NCI-H2171 treated with DMSO at 0.1 percent for 48 hours (cell line): Measurements from ENCODE around the gene NHERF2.

ENCODE experiments used
- DNase-seq: peaks from one replicate; lab custom pipeline; 2025; lab: John Stamatoyannopoulos, UW

Gene NHERF2

GRCh38 chr16:1991135-1991551 is 35.6 kb upstream of the NHERF2 start:
- DNase-seq = no peak

DNA sequence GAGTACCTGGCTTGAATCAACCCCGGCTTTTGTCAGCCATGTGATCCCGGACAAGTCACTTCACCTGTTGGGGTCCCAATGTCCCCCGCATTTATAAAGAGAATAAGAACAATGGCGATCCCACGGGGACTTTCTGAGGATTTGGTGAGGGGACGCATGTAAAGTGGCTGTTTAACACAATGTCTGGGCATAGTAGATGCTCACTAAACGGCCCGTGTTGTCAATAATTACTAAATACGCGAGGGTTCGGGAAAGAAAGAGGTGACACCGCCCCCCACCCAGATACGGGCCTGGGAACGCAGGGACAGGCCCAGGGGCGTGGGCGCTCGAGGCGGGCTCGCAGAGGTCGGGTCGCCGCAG is 35.1 kb upstream of the NHERF2 start:
- DNase-seq = no peak

DNA sequence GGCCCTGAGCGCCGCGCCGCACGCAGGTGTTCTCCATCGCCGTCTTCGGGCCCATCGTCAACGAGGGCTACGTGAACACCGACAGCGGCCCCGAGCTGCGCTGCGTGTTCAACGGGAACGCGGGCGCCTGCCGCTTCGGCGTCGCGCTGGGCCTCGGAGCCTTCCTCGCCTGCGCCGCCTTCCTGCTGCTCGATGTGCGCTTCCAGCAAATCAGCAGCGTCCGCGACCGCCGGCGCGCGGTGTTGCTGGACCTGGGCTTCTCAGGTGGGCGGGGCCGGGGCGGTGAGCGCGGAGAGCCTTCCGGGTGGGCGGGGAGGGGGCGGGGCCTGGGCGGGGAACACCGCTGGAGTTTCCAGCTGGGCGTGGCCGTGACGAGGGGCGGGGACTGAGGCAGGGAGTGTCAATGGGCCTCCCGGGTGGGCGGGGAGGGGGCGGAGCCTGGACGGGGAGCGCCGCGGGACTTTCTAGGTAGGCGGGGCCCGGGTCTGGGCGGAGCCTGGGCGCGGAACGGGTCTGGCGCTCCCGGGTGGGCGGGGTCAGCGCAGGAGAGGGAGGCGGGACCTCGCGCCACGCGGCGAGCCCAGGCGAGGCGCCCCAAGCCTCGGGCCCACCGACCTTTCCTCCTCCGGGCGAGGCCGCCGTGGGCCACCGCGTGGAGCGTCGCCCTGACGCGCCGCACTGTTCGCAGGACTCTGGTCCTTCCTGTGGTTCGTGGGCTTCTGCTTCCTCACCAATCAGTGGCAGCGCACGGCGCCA is 34.6 kb upstream of the NHERF2 start:
- DNase-seq = no peak

DNA sequence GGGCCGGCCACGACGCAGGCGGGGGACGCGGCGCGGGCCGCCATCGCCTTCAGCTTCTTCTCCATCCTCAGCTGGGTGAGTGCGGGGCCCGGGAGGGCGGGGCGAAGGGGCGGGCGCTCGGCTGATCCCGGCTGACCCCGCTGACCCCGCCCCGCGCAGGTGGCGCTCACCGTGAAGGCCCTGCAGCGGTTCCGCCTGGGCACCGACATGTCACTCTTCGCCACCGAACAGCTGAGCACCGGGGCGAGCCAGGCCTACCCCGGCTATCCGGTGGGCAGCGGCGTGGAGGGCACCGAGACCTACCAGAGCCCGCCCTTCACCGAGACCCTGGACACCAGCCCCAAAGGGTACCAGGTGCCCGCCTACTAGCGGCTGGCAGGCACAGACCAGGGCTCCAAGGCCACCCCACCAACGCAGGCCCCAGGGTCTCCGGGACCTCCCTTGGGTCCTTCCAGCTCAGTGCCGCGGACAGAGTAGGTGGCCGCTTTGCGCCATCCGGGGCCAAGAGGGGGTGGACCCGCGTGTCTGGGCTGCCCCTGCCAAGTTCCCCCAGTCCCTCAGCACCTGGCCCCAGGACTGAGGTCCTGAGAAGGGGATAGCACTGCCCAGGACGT is 33.9 kb upstream of the NHERF2 start:
- DNase-seq = no peak

GRCh38 chr16:1993731-1994131 is 33.0 kb upstream of the NHERF2 start:
- DNase-seq = no peak

- no peak for DNase-seq
Observed at GRCh38 chr16:1997494-1998359, 29.0 kb upstream of the NHERF2 start.

DNA sequence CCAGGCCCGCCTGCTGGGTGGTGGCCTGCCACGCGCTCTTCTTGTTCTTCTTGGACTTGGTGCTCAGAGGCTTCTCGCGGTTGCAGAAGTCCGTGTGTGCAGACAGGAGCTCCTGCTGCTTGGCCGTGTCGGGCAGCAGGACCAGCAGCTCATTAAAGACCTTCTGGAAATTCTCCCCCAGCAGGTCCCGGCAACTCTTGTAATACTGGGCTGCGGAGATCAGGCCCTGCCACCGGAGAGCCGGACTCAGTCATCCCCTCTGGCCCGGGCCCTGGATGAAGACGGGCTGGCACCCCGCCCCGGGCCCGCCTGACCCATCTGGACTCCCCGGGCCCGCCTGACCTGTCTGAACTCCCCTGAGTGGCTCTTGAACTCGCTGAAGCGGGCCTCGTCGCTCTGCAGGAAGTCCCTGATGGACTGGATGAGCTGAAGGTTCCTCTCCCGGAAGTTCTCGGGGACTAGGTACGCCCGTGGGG is 28.3 kb upstream of the NHERF2 start:
- no peak for DNase-seq

DNA sequence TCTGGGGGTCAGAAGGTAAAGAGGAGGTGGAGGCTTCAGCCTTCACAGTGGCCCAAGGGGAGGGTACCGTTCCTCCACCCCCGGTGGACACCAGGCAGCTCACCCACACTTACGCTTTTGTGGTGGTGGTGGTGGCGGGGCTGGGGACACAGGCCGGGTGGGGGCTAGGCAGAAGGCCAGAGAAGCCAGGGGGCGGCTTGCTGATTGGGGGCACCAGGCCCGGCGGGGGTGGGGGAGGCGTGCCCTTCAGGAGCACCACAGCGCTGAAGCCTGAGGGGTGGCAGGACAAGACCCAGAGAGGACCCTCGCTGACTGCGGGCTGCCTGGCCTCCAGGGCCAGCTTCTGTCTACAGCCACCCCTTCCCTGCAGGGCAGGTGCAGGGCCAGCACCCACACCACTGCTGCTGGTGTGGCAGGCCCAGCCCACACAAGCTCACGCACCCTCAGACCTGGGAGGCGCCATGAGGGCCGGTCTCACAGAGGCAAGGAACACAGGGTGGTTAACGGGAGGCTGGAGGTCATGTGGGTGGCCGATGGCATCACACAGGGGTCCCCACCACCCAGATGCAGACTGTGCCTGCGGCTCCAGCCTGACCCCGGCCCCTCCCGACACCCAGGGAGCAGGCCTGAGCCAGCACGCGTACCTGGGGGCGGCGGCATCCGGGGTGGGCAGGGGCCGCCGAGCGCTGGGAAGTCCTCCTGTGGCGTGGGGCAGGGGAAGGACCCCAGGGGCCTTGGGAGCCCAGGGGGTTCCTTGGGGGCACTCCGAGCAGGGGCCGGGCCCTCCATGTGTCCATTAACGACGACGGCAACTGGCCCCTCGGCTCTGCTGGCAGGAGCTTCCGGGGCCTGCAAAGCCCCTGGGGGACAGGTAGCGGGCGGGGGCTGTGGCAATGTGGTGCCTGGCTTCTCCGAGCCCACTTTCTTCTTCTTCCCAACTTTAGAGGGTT is 27.6 kb upstream of the NHERF2 start:
- no peak for DNase-seq

- DNase-seq = no peak
Observed at GRCh38 chr16:1999866-2000514, 26.7 kb upstream of the NHERF2 start.

GRCh38 chr16:2001035-2001434 is 25.7 kb upstream of the NHERF2 start:
- DNase-seq = no peak

DNA sequence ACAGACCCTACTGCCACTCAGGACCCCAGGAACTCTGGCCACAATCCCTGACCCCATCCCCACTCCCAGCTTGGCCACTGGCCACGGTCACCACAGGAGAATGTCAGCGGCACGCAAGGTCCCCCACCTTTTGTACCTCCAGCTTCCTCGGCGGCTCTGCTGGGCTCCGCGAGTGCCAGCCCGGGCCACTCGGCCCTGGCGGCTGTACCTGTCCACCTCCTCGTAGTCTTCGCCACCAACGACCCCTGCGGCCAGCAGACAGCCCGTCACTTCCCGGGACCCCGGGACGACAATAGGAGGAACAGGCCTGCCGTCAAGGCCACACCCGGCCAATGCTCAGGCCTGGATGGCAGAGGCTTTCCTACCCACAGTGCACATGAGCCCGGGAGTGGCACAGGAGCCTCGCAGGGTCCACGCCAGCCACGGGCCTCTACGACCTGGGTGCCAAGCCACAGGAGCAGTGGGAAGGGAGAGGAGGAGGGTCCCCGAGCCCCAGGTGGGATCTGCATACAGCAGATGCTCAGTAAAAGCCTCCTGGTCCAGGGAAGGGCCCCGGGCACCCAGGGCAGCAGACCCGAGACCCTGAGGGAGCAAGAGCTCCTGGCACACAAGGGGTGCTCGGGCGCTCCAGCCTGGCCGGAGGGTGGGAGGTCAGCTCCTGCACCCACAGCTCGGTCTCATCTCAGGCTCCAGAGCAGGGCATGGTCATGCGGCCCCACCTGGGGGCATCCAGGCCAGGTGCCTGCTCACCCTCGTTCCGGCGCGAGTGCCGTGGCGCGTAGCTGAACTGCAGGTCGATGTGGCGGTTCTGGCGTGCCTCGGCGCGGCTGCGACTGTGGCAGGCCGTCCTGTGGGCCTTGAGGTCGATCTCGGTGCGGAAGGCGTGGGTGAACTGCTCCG is 25.0 kb upstream of the NHERF2 start:
- no peak for DNase-seq

DNA sequence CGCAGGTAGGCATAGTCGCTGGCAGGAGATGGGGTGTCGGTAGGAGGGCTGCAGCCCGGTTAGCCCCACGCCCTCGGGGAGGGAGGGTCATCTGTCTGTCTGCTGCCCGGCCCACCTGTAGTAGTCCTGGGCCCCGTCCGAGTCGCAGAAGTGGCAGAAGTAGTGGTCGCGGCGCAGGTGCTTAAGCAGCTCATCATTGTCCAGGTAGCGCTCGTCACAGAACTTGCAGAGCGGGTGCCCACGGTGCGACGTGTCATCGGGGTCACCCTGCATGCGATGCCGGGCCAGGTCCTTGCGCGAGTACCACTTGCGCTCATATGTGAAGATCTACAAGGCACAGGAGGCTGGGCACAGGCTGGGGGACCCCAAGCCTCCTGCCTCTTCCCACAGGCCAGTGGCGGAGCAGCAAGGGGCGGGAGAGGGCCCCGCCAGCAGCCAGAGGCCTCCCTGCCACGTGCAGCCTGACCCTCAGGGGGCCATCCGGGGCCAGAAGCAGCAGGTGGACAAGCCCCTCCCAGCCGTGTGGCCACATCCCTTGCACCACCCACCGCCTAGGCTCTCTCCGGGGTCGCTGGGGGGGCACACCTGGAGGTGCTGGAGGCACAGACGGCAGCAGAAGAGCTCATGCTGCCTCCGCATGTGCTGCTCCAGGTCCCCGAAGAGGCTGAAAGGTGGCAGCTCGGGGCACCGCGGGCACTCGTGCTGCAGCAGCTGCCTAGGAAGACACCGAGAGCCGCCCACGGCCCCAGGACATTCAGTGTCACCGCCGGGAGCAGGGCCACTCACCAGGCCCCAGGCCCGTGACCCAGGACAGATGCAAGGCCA is 24.1 kb upstream of the NHERF2 start:
- DNase-seq = no peak

- DNase-seq = no peak
Observed at GRCh38 chr16:2003231-2003826, 23.4 kb upstream of the NHERF2 start.

DNA sequence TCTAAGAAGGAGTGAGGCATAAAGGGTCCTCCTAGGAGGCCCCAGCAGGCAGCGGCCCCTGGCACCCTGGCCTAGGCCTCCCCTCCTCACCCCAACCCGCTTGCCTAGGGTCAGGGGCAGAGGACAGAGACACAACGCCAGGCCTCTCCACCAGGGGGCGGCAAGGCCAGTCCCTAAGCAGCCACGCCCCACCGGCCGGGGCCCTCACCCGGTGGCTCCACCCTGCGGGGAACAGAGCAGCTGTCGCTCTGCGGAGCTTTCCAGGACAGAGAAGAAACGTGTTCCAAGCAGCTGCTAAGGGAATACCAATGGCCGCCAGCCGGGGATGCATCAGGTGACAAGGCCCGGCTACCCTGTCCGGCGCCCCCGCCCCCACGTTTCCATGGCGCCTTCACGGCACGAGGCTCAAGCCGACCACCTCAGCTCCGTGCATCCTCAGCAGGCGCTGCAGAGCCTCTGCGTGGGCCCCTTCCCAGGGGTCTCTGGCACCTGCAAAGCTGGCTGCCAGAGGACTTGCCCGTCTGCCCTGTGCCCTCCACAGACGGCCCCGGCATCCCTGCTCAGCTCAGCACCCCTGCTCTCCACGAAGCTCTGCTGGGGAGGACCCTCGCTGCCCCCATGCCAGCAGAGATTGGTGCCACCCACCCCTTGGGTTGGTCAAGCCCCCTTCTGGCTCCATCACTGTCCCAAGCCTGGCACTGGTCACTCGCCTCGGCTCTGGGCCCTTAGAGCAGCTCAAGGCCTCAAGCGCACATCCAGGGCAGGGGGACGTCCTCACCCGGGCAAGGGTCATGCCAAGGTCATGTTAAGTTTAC is 22.7 kb upstream of the NHERF2 start:
- peak; percentile 94 for DNase-seq

GRCh38 chr16:2004795-2005517 is 21.7 kb upstream of the NHERF2 start:
- peak; percentile 60 for DNase-seq

DNA sequence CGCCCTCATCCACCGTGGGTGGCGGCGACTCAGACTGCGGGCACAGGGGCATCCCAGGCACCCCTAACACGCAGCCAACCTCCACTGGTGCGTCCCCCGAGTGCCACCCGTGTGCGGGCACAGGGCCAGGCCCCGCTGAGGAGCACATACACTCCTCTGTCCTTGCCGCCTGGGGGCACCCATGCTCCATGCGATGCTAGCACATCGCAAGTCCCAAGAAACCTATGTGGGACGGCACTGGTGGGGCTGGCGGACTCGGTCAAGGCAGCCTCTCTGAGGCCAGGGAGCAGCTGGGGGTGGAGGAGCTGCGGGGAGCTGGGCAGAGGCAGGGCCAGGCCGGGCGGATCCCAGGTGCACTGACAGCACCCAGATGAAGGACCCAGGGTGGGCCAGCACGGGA is 21.1 kb upstream of the NHERF2 start:
- peak; percentile 29 for DNase-seq

GRCh38 chr16:2006317-2006716 is 20.4 kb upstream of the NHERF2 start:
- no peak for DNase-seq
